ENCODE data around the gene ADSL.

DNA sequence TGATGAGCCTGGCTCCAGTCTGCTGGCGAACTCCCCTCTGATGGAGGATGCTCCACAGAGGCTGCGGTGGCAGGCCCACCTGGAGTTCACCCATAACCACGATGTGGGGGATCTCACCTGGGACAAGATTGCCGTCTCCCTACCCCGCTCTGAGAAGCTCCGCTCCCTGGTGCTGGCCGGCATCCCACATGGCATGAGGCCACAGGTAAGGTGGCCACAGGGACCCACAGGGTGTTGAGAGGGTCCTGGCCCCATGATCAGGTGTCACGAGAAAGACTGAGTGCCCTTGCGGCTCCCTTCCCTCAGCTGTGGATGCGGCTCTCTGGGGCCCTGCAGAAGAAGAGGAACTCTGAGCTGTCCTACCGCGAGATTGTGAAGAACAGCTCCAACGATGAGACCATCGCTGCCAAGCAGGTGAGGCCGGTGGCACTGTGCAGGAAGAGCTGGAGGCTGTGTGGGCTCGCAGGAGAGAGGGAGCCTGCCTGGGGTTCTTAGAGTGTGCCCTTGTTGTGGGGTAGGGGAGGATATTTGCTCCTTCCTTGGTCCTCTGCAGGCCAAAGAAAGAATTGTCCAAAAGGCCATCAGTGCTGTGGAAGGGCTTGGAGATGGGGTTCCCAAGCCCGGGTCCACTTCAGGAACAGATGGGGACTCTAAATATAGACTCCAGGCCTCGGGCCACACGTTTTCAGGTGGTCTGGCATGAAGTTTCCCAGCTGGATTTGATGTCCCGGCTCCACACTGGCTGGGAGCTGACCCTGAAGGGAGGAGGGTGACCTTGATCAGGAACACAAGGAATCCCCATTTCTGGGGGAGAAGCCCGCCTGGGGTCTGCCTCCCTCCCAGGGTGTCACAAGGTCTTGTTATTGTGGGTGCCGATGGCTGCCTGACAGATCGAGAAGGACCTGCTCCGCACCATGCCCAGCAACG is 58.2 kb downstream of the ADSL start:
- TF ChIP-seq, protein P1, sequence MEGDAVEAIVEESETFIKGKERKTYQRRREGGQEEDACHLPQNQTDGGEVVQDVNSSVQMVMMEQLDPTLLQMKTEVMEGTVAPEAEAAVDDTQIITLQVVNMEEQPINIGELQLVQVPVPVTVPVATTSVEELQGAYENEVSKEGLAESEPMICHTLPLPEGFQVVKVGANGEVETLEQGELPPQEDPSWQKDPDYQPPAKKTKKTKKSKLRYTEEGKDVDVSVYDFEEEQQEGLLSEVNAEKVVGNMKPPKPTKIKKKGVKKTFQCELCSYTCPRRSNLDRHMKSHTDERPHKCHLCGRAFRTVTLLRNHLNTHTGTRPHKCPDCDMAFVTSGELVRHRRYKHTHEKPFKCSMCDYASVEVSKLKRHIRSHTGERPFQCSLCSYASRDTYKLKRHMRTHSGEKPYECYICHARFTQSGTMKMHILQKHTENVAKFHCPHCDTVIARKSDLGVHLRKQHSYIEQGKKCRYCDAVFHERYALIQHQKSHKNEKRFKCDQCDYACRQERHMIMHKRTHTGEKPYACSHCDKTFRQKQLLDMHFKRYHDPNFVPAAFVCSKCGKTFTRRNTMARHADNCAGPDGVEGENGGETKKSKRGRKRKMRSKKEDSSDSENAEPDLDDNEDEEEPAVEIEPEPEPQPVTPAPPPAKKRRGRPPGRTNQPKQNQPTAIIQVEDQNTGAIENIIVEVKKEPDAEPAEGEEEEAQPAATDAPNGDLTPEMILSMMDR (IDR thresholded peaks at IDR 0.05): no peak
- no peak for TF ChIP-seq POLR2A (IDR thresholded peaks at IDR 0.05)

Measured in right lobe of liver (tissue), 4 donors.